WTC11 (cell line): ENCODE results near the gene C5AR1. TPM values are rescaled to one million over a fixed set of nuclear protein-coding genes. Genes with fewer than 3 reads are reported as not detected.

Experiments
- total RNA-seq: library from RNA; stranded (reverse); gene quantifications from 3 replicates; pipeline ENCODE4 v1.2.3, GENCODE V29; 2021
- TF ChIP-seq, protein P1 (sequence below): sonication (generic); formaldehyde crosslinking; IDR thresholded peaks from 2 replicates; pipeline ENCODE4 v1.8.1; 2023; ENCODE audit warnings: mild to moderate bottlenecking, missing genetic modification reagents, borderline replicate concordance

Gene C5AR1
- total RNA-seq, 1 experiment from 2014 or later: 0.28 TPM

GRCh38 chr19:47371261-47371660 lies 61.6 kb downstream of the C5AR1 start (continued):
- TF ChIP-seq, protein P1, sequence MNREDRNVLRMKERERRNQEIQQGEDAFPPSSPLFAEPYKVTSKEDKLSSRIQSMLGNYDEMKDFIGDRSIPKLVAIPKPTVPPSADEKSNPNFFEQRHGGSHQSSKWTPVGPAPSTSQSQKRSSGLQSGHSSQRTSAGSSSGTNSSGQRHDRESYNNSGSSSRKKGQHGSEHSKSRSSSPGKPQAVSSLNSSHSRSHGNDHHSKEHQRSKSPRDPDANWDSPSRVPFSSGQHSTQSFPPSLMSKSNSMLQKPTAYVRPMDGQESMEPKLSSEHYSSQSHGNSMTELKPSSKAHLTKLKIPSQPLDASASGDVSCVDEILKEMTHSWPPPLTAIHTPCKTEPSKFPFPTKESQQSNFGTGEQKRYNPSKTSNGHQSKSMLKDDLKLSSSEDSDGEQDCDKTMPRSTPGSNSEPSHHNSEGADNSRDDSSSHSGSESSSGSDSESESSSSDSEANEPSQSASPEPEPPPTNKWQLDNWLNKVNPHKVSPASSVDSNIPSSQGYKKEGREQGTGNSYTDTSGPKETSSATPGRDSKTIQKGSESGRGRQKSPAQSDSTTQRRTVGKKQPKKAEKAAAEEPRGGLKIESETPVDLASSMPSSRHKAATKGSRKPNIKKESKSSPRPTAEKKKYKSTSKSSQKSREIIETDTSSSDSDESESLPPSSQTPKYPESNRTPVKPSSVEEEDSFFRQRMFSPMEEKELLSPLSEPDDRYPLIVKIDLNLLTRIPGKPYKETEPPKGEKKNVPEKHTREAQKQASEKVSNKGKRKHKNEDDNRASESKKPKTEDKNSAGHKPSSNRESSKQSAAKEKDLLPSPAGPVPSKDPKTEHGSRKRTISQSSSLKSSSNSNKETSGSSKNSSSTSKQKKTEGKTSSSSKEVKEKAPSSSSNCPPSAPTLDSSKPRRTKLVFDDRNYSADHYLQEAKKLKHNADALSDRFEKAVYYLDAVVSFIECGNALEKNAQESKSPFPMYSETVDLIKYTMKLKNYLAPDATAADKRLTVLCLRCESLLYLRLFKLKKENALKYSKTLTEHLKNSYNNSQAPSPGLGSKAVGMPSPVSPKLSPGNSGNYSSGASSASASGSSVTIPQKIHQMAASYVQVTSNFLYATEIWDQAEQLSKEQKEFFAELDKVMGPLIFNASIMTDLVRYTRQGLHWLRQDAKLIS: no peak
- TF ChIP-seq, all 79 proteins: peak for 0

Other genes starting within 250 kb of the C5AR1 start
- 67.2 to 75.5 TPM (median 73.2 TPM) in 3 replicates for gene ZC3H4, start 196.1 kb upstream of the C5AR1 start, total RNA-seq
- 215 to 224 TPM (median 221 TPM) in 3 replicates for gene SAE1, start 179.0 kb upstream of the C5AR1 start, total RNA-seq
- gene BBC3, start 78.7 kb upstream of the C5AR1 start, total RNA-seq: 29.4 to 49.5 TPM (median 32.2 TPM) in 3 replicates
- gene CCDC9, start 53.3 kb upstream of the C5AR1 start, total RNA-seq: 30.4 to 37.7 TPM (median 33.0 TPM) in 3 replicates
- 7.0 to 8.1 TPM (median 7.3 TPM) in 3 replicates for gene INAFM1, start 35.0 kb upstream of the C5AR1 start, total RNA-seq
- gene C5AR2, start 22.3 kb downstream of the C5AR1 start, total RNA-seq: 0.09 to 0.22 TPM (median 0.14 TPM) in 3 replicates
- gene DHX34, start 39.5 kb downstream of the C5AR1 start, total RNA-seq: 35.6 to 36.5 TPM (median 35.6 TPM) in 3 replicates
- 38.5 to 51.1 TPM (median 48.4 TPM) in 3 replicates for gene MEIS3, start 109.7 kb downstream of the C5AR1 start, total RNA-seq
- gene SLC8A2, start 162.0 kb downstream of the C5AR1 start, total RNA-seq: 6.5 to 8.5 TPM (median 6.8 TPM) in 3 replicates
- 24.5 to 30.2 TPM (median 29.5 TPM) in 3 replicates for gene KPTN, start 174.4 kb downstream of the C5AR1 start, total RNA-seq
- gene NAPA, start 205.2 kb downstream of the C5AR1 start, total RNA-seq: 58.4 to 66.8 TPM (median 61.3 TPM) in 3 replicates